K562 (cell line): ENCODE measurements around the gene GNB5. TPM values are rescaled to one million over a fixed set of nuclear protein-coding genes. Genes with fewer than 3 reads are reported as not detected.

ENCODE experiments used
- ATAC-seq: fragments of 200-7000 bp; cut with Tn5 transposase; 3 replicates; pipeline ENCODE4 v1.9.1; 2020; ENCODE audit warnings: moderate library complexity
- BruUV-seq: library from RNA; stranded (reverse); fragments of 400-500 nt; replicated peaks from 2 replicates; lab custom pipeline; 2021; lab: Mats Ljungman, UMichigan
- CTCF ChIA-PET: fragments of 300-600 bp; formaldehyde crosslinking; extraction: SDS; loops from one replicate; lab custom pipeline; 2021; ENCODE audit warnings: low intra/inter-chr PET ratio; lab: Yijun Ruan, JAX
- POLR2A ChIA-PET: fragments of 300-600, 350-650 bp; sonication (Branson Sonifier 250); formaldehyde crosslinking; extraction: SDS; loops from one replicate; lab custom pipeline; 2021; ENCODE audit warnings: antibody characterized with exemption, inconsistent platforms; lab: Yijun Ruan, JAX
- DNase-seq, 4 experiments: peaks; one replicate each; pipeline versions ENCODE4 v3.0.0 to v3.0.0-alpha.2; 2011 to 2018; ENCODE audit warnings: low spot score in 3 of 4, mixed read lengths in 3 of 4; ENCODE audit errors: extremely low read depth in 1 of 4
- FAIRE-seq: peaks from 2 replicates; lab custom pipeline; 2011; peaks lifted over from hg19 to GRCh38; lab: Jason Lieb, UNC
- H2AFZ ChIP-seq: 2 replicates; pipeline ENCODE4 v1.6.0; 2011; ENCODE audit warnings: low read depth, low read length, control low read depth, inconsistent platforms
- H3K27ac ChIP-seq: fragments of 200-600 bp; 3 replicates; pipeline ENCODE4 v1.8.0; 2011; ENCODE audit warnings: low read depth, mild to moderate bottlenecking, control low read depth, inconsistent platforms, low read length, moderate library complexity, mixed read lengths; ENCODE audit errors: extremely low read depth
- H3K27me3 ChIP-seq, 2 experiments: fragments of 300-600 bp in 1 of 2; 2 replicates in 1 of 2; 3 replicates in 1 of 2; pipeline versions ENCODE4 v1.6.0 to v1.8.0; 2011; ENCODE audit warnings: inconsistent platforms in 2 of 2, low read length in 2 of 2, mild to moderate bottlenecking in 1 of 2, mixed read lengths in 1 of 2, moderate library complexity in 1 of 2; ENCODE audit not compliant: control insufficient read depth in 2 of 2, insufficient read depth in 2 of 2
- H3K36me3 ChIP-seq: fragments of 300-600 bp; 3 replicates; pipeline ENCODE4 v1.8.0; 2011; ENCODE audit warnings: mild to moderate bottlenecking, low read length, inconsistent platforms; ENCODE audit not compliant: control insufficient read depth, insufficient read depth
- H3K4me1 ChIP-seq, 2 experiments: fragments of 200-600 bp in 1 of 2; replicated peaks in 1 of 2; 2 replicates in 1 of 2; 3 replicates in 1 of 2; pipeline versions ENCODE4 v1.5.1 to v1.8.0; 2011; ENCODE audit warnings: inconsistent platforms in 2 of 2, low read length in 2 of 2, mild to moderate bottlenecking in 1 of 2, mixed read lengths in 1 of 2, moderate library complexity in 1 of 2; ENCODE audit not compliant: control insufficient read depth in 2 of 2, insufficient read depth in 2 of 2
- H3K4me2 ChIP-seq: 2 replicates; pipeline ENCODE4 v1.6.1; 2011; ENCODE audit warnings: low read length, control low read depth, inconsistent platforms, mixed read lengths; ENCODE audit not compliant: insufficient read depth
- H3K4me3 ChIP-seq: fragments of 200-600 bp; sonication (generic), shearing (Covaris generic); 2 replicates; pipeline ENCODE4 v1.5.1; 2016; ENCODE audit warnings: control low read depth, inconsistent platforms
- H3K79me2 ChIP-seq: fragments of 200-600 bp; 3 replicates; pipeline ENCODE4 v1.8.0; 2011; ENCODE audit warnings: low read length, inconsistent platforms; ENCODE audit not compliant: control insufficient read depth, insufficient read depth
- H3K9ac ChIP-seq, 2 experiments: 2 replicates each; pipeline versions ENCODE4 v1.6.0 to v1.6.1; 2011; ENCODE audit warnings: low read depth in 2 of 2, low read length in 2 of 2, control low read depth in 1 of 2, inconsistent platforms in 1 of 2, mild to moderate bottlenecking in 1 of 2, mixed read lengths in 1 of 2; ENCODE audit not compliant: insufficient read depth in 1 of 2
- H3K9me1 ChIP-seq: one replicate; pipeline ENCODE4 v1.6.0; 2011; ENCODE audit warnings: inconsistent platforms, mild to moderate bottlenecking, low read length, moderate library complexity; ENCODE audit not compliant: control insufficient read depth, insufficient read depth
- H3K9me3 ChIP-seq: replicated peaks from 2 replicates; pipeline ENCODE4 v1.5.1; 2011; ENCODE audit warnings: low read depth, low read length, inconsistent platforms; ENCODE audit not compliant: control insufficient read depth, insufficient read depth
- H4K20me1 ChIP-seq: replicated peaks from 2 replicates; pipeline ENCODE4 v1.6.1; 2011; ENCODE audit warnings: low read length, inconsistent platforms, mixed read lengths; ENCODE audit not compliant: control insufficient read depth, insufficient read depth
- C11orf30 ChIP-seq: fragments of 450-650 bp; IDR thresholded peaks from 2 replicates; pipeline ENCODE4 v1.6.1; 2016; ENCODE audit warnings: low read depth, mild to moderate bottlenecking
- CBX8 ChIP-seq: fragments of 200-600 bp; sonication (generic); IDR thresholded peaks from 2 replicates; pipeline ENCODE4 v1.6.1; 2012; ENCODE audit warnings: borderline replicate concordance, mixed run types, low read depth, mild to moderate bottlenecking, moderate library complexity, mixed read lengths, low read length, control low read depth, inconsistent platforms; ENCODE audit not compliant: poor library complexity, severe bottlenecking; ENCODE audit errors: extremely low read depth
- MAX ChIP-seq: sonication (generic); formaldehyde crosslinking; IDR thresholded peaks from 2 replicates; pipeline ENCODE4 v1.9.0; 2022; ENCODE audit warnings: mild to moderate bottlenecking, missing genetic modification reagents
- NFE2 ChIP-seq: IDR thresholded peaks from 2 replicates; pipeline ENCODE4 v1.6.1; 2014; ENCODE audit warnings: antibody characterized with exemption, low read depth
- PHF20 ChIP-seq: fragments of 450-650 bp; IDR thresholded peaks from 2 replicates; pipeline ENCODE4 v1.6.1; 2018; ENCODE audit not compliant: partially characterized antibody
- PKNOX1 ChIP-seq: fragments of 450-650 bp; IDR thresholded peaks from 2 replicates; pipeline ENCODE4 v1.6.1; 2016
- RAD21 ChIP-seq, 2 experiments: fragments of 250-450 bp in 1 of 2; fragments of 450-650 bp in 1 of 2; sonication (Bioruptor Pico) in 1 of 2; formaldehyde crosslinking in 1 of 2; IDR thresholded peaks in 1 of 2; conservative IDR thresholded peaks in 1 of 2; 2 replicates each; pipeline versions ENCODE4 v1.4.0 to v1.8.0; 2020 to 2022; ENCODE audit warnings: mild to moderate bottlenecking in 2 of 2, moderate library complexity in 1 of 2
- ZFP30 ChIP-seq: fragments of 250-450 bp; sonication (Bioruptor Pico); IDR thresholded peaks from 2 replicates; pipeline ENCODE4 v1.8.0; 2022; ENCODE audit warnings: moderate library complexity, mild to moderate bottlenecking, inconsistent platforms, borderline replicate concordance
- ZNF408 ChIP-seq: fragments of 250-450 bp; sonication (Bioruptor Pico); IDR thresholded peaks from 2 replicates; pipeline ENCODE4 v1.4.0; 2020; ENCODE audit warnings: low read depth, mild to moderate bottlenecking, moderate library complexity
- WGBS: fragments of 100-300 bp; shearing (Covaris generic); methylation state at CpG from one replicate; pipeline ENCODE4 v1.1.6; 2016; ENCODE audit warnings: low coverage, mixed read lengths; ENCODE audit not compliant: insufficient coverage; ENCODE audit errors: missing lambda C conversion rate; 5-methylcytosine and 5-hydroxymethylcytosine counted together
- in situ Hi-C: fragments of 300-500 bp; cut with MboI; formaldehyde crosslinking; loops from 4 replicates; pipeline ENCODE4 v1.15.0; 2018; ENCODE audit warnings: inconsistent platforms, mixed read lengths
- intact Hi-C: fragments of 100-400 bp; cut with micrococcal nuclease; formaldehyde crosslinking; loops from 2 replicates; pipeline ENCODE4 v1.14.2; 2022
- polyA plus RNA-seq, 8 experiments: library from polyadenylated mRNA; depleted of rRNA in 4 of 8; stranded (reverse) in 5 of 8; unstranded in 3 of 8; fragments of >200 nt; fragmentation: Nextera tagmentation in 2 of 8; fragmentation: Illumina TruSeq in 1 of 8; extraction: Ambion mirVana in 2 of 8; extraction: Trizol in 1 of 8; gene quantifications; 2 replicates each; pipeline versions ENCODE4 v1.2.1 to v1.2.3, GENCODE V29; 2011 to 2014; ENCODE audit warnings: inconsistent platforms in 1 of 8, missing spikeins in 1 of 8
- total RNA-seq, 7 experiments: library from RNA; depleted of rRNA in 6 of 7; stranded (reverse); fragments of >200 nt in 6 of 7; fragmentation: Illumina TruSeq in 2 of 7; extraction: Trizol in 2 of 7; gene quantifications; 2 replicates each; pipeline versions ENCODE4 v1.2.1 to v1.2.3, GENCODE V29; 2011 to 2021; ENCODE audit warnings: low replicate concordance in 1 of 7
- TF ChIP-seq, protein P1 (sequence below): fragments of 250-450 bp; sonication (Bioruptor Pico); IDR thresholded peaks from 2 replicates; pipeline ENCODE4 v1.8.0; 2021; ENCODE audit warnings: moderate library complexity, mild to moderate bottlenecking, inconsistent platforms
- TF ChIP-seq, protein P2 (sequence below): fragments of 450-650 bp; conservative IDR thresholded peaks from 2 replicates; pipeline ENCODE4 v1.6.1; 2016; ENCODE audit warnings: missing genetic modification characterization, low read depth, mild to moderate bottlenecking, control low read depth, missing compliant biosample characterization
- TF ChIP-seq, protein P3 (sequence below), 3 experiments: fragments of 200-800 bp in 1 of 3; sonication (Bioruptor generic) in 1 of 3; sonication (generic) in 1 of 3; formaldehyde crosslinking in 1 of 3; IDR thresholded peaks; 2 replicates each; pipeline versions ENCODE4 v1.6.1 to v1.8.0; 2016 to 2022; ENCODE audit warnings: mild to moderate bottlenecking in 2 of 3, missing compliant biosample characterization in 2 of 3, missing genetic modification characterization in 2 of 3, missing genetic modification reagents in 1 of 3
- TF ChIP-seq, protein P4 (sequence below): fragments of 250-450 bp; sonication (Bioruptor Pico); IDR thresholded peaks from 2 replicates; pipeline ENCODE4 v1.9.0; 2021; ENCODE audit warnings: mild to moderate bottlenecking

Gene GNB5
- total and polyA plus RNA-seq, 9 of the 15 experiments (the other 6 are each of a cell fraction or from before 2014, with no cell fraction given): 0.11 to 2.1 (median 0.77) TPM

DNA sequence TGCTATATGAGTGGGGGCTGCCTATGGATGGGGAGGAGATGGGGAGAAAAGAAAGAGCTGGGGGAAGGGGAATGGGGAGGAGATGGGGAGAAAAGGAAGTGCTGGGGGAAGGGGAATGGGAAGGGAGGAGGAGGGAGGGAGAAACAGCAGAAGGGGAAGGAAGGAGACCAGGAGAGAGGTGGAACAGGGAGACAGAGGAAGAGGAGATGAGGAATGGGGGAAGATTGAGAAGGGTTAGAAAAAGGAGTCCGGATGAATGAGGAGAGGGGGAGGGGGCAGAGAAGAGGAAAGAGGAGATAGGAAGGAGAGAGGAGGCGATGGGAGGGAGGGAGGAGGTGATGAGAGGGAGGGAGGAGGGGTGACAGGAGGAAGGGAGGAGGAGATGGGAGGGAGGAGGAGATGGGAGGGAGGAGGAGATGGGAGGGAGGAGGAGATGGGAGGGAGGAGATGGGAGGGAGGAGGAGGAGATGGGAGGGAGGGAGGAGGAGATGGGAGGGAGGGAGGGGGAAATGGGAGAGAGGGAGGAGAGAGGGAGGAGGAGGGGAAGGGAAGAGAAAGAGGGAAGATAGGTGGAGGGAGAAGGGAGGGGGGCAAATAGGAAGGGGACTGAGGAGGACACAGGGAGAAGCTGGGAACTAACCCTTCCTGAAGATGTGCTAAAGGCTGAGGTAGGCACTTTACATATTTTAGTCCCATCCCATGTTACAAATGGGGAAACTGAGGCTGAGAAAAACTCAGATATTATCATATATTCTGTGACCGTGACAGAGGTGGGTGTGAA, 72.0 kb downstream of the GNB5 start (continued):
- TF ChIP-seq, protein P1, sequence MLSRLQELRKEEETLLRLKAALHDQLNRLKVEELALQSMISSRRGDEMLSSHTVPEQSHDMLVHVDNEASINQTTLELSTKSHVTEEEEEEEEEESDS: no peak
- TF ChIP-seq ZNF408 (no peak), C11orf30 (no peak), PKNOX1 (peak; percentile 42)
- TF ChIP-seq, protein P2, sequence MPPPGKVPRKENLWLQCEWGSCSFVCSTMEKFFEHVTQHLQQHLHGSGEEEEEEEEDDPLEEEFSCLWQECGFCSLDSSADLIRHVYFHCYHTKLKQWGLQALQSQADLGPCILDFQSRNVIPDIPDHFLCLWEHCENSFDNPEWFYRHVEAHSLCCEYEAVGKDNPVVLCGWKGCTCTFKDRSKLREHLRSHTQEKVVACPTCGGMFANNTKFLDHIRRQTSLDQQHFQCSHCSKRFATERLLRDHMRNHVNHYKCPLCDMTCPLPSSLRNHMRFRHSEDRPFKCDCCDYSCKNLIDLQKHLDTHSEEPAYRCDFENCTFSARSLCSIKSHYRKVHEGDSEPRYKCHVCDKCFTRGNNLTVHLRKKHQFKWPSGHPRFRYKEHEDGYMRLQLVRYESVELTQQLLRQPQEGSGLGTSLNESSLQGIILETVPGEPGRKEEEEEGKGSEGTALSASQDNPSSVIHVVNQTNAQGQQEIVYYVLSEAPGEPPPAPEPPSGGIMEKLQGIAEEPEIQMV (tag): peak; percentile 36; the same call in 1 of the 2 replicates

GRCh38 chr15:52117549-52117948, 73.6 kb downstream of the GNB5 start:
- in situ Hi-C loops: no loop called here
- TF ChIP-seq, protein P3, sequence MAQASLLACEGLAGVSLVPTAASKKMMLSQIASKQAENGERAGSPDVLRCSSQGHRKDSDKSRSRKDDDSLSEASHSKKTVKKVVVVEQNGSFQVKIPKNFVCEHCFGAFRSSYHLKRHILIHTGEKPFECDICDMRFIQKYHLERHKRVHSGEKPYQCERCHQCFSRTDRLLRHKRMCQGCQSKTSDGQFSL (CRISPR knock-in tag; IDR thresholded peaks at IDR 0.05): no peak
- TF ChIP-seq, protein P3 (tag; IDR thresholded peaks at IDR 0.05): no peak
- TF ChIP-seq CBX8 (no peak), PHF20 (no peak), NFE2 (no peak), ZFP30 (CRISPR knock-in tag) (no peak), MAX (CRISPR knock-in tag) (no peak), RAD21 (CRISPR knock-in tag; conservative IDR thresholded peaks at IDR 0.05 in 1 of 2, IDR thresholded peaks at IDR 0.05 in 1 of 2) (no peak)
- TF ChIP-seq, protein P4, sequence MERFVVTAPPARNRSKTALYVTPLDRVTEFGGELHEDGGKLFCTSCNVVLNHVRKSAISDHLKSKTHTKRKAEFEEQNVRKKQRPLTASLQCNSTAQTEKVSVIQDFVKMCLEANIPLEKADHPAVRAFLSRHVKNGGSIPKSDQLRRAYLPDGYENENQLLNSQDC (CRISPR knock-in tag): no peak

More at GRCh38 chr15:52117549-52117948, 73.6 kb downstream of the GNB5 start:
- 82% methylated on average over 9 of the region's 9 CpGs for WGBS
- Histone ChIP-seq H3K79me2 (no peaks in the 10 kb centered on the region), H3K4me2 (no peak overlapping the region), H3K27me3 (no peaks in the 10 kb centered on the region), H3K9me3 (no peaks in the 10 kb centered on the region), H2AFZ (peak overlapping the region; percentile 36), H3K4me1 (peaks cover 11 to 12% of the 10 kb centered on the region in 2 experiments; a peak in 3 of 5 replicates), H3K27ac (no peak overlapping the region), H3K9ac (peak overlapping the region in 1 of 2 experiments; percentile 62; a peak in 1 of 4 replicates), H3K36me3 (no peaks in the 10 kb centered on the region), H3K9me1 (no peaks in the 10 kb centered on the region), H4K20me1 (no peaks in the 10 kb centered on the region), H3K4me3 (no peak overlapping the region)
- ATAC-seq (no peak), DNase-seq (no peak), FAIRE-seq (no peak)
- no TSS peak for BruUV-seq
- intact Hi-C loops: no loop called here
- POLR2A ChIA-PET: no interaction called here
- CTCF ChIA-PET: no interaction called here
